HG02571 (cell line): ENCODE data around the gene TNRC18.

Experiments used
- ATAC-seq: cut with Tn5 transposase; IDR thresholded peaks from one replicate; pipeline ENCODE4 v1.9.1; 2021; ENCODE audit warnings: mild to moderate bottlenecking, moderate library complexity; ENCODE audit not compliant: unreplicated experiment

Gene TNRC18

GRCh38 chr7:5352440-5353010 lies 71.1 kb downstream of the TNRC18 start:
- ATAC-seq, result no peak

GRCh38 chr7:5351507-5352265 lies 71.9 kb downstream of the TNRC18 start:
- no peak for ATAC-seq

GRCh38 chr7:5350600-5351385 lies 72.8 kb downstream of the TNRC18 start:
- ATAC-seq, result no peak

- ATAC-seq, result no peak
These were observed 73.5 kb downstream of the TNRC18 start for GRCh38 chr7:5350174-5350463.

GRCh38 chr7:5349437-5350173 lies 74.0 kb downstream of the TNRC18 start:
- ATAC-seq, result no peak

GRCh38 chr7:5349005-5349380 lies 74.6 kb downstream of the TNRC18 start:
- ATAC-seq, result no peak

GRCh38 chr7:5348134-5349004 lies 75.3 kb downstream of the TNRC18 start:
- no peak for ATAC-seq

- no peak for ATAC-seq
These were observed 78.0 kb downstream of the TNRC18 start for GRCh38 chr7:5345671-5346070.

- no peak for ATAC-seq
These were observed 78.5 kb downstream of the TNRC18 start for GRCh38 chr7:5345171-5345570.

GRCh38 chr7:5344342-5344741 lies 79.3 kb downstream of the TNRC18 start:
- ATAC-seq, result no peak

- ATAC-seq, result no peak
These were observed 79.8 kb downstream of the TNRC18 start for GRCh38 chr7:5343884-5344283.

GRCh38 chr7:5342631-5343030 lies 81.0 kb downstream of the TNRC18 start:
- no peak for ATAC-seq

GRCh38 chr7:5339955-5340354 lies 83.7 kb downstream of the TNRC18 start:
- no peak for ATAC-seq

- no peak for ATAC-seq
These were observed 86.6 kb downstream of the TNRC18 start for GRCh38 chr7:5337047-5337446.

GRCh38 chr7:5334671-5335070 lies 89.0 kb downstream of the TNRC18 start:
- no peak for ATAC-seq

GRCh38 chr7:5333121-5334045 lies 90.3 kb downstream of the TNRC18 start:
- ATAC-seq, result no peak

GRCh38 chr7:5332579-5332978 lies 91.1 kb downstream of the TNRC18 start:
- no peak for ATAC-seq

GRCh38 chr7:5330288-5330687 lies 93.3 kb downstream of the TNRC18 start:
- no peak for ATAC-seq

GRCh38 chr7:5324961-5325360 lies 98.7 kb downstream of the TNRC18 start:
- no peak for ATAC-seq
